Left cardiac atrium (tissue), 4 donors: ENCODE data around the gene TBCD. TPM values are rescaled to one million over a fixed set of nuclear protein-coding genes. Genes with fewer than 3 reads are reported as not detected.
A peak's percentile ranks its signal among the peaks of the same experiment; 100 is the strongest.

Experiments used
- ATAC-seq, 2 donors: fragments of 200-7000 bp; cut with Tn5 transposase; one replicate each; pipeline ENCODE4 v1.9.1; 2020; ENCODE audit warnings: mild to moderate bottlenecking in 2 of 2, moderate library complexity in 2 of 2
- DNase-seq: peaks from one replicate; pipeline ENCODE4 v3.0.0-alpha.2; 2020
- intact Hi-C, 2 donors: fragments of 100-400 bp; cut with DNase I; formaldehyde crosslinking; loops; one replicate each; pipeline versions ENCODE4 v1.14.1 to v1.15.1; 2022 to 2023
- total RNA-seq, 2 donors: library from RNA; stranded (reverse); fragmentation: NEBNext Ultra II Directional; extraction: Animal tissue kit (Norgen Biotek cat#: 25700); gene quantifications; one replicate each; pipeline ENCODE4 v1.2.1, GENCODE V29; 2021
- donor health status: DM: no; HTN: yes; CAD: no.
- donor health status: DM: no; HTN: yes; CAD: no; lungs with severe emphysema.
- donor health status: DM: yes; HTN: yes; CAD: no.
- donor health status: Dilated cardiomyopathy.

Gene TBCD
- total RNA-seq, 2 donors from 2014 or later: 37.0 to 59.8 TPM

DNA sequence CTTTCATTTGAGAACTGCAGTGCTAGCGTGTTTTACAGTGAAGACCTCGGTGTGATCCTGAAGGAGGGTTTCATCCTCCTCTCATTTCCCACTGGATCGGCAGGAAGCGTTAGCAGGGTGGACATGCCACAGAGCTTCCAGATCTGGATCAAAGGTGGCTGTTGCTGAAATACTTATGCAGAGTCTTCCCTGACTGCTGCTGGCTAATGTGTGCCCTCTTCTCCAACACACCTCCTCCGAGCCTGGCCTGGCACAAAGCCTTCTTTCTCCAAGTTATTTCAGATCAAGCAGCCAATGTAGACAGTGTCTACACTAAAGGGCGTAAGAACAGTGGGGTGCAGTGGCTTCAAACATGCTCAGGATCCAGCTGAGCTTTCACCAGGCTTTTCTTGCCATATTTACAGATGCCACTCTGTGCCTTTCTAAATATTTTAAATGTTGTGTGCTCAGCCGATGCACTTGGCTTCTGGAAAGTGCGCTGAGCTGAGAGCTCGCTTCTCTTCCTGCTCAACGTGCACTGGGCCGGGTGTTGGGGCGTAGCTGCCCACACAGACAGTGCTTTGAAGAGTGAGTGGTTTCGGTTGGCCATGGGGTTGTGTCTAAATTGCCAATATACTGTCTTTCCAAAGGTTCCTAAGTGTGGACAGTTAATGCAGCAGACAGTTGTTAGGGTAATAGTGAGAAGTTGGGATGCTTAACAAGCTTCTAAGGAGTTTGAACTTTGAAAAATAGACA is 85.9 kb downstream of the TBCD start:
- intact Hi-C loops: no loop called here
- DNase-seq: no peak
- peak in 1 of 2 donors; percentile 45 for ATAC-seq

DNA sequence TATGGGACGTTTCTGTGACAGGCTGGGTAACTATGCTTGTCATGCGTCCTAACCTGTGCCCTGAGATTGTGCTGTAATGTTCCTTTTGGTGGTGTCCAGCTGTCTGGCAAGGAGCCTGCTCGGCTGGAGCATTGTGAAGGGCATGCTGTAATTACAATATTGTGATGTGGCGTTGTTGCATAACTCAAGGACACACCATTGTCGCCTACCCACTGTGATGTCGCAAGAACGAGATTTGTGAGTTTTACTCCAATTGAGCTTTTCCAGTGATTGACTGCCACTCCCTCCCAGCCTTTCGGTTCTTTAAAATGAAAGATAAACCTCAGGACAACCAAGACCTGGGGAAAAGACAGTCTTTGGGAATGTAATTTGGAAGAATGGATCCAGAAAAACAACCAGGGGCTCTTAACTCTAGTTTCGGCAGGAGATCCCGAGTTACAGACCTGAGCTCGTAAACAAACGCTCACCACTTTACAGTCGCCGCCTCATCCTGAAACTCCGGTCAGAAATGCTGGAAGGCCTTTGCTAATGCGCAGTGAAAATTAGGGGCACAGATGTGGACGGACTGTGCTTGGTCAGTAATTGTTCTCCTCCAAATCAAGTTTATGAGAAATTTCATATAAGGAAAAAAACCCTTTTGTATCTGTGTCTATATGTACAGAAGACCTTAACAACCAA is 86.7 kb downstream of the TBCD start:
- ATAC-seq (peak; percentile 52 to 67), DNase-seq (peak; percentile 55)
- intact Hi-C loops: no loop called here

DNA sequence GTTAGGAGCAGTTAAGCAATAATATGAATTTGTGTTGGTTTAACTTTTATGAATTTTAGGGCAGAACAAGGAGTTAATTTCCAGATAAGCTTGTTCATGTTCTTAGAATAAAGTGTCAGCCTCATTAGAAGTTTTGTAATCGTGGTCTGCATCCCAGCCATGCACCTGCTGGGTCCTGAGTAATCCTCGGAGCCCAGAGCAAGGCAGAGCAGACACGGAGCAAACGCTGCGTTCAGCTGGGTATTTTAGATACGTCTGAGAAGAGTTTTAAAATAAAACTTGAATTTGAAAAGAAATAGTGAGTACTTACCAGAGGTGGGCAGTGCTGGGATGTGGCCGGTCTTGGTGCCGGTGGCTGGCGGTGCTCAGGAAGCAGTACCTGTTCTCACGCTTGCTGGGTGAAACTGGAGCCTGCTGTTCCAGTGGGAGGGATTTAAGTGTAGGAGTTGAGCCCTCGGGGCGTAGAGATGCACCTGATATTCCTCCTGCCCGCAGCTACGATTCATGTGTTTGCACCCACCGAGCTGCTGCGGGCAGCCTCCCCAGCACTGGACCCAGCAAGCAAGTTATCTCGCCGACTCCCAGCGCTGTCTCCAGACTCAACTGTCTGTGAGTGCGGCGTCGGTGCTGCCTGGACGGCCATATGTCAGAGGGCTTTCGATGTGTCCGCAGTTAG is 87.9 kb downstream of the TBCD start, which contains the start of gene ZNF750:
Gene ZNF750 (minus strand): TSS at position 406 of the 676 bp plus-strand sequence. CDS start 7,568 bp downstream, outside the sequence.
- DNase-seq: no peak
- ATAC-seq: no peak
- intact Hi-C loops: no loop called here

DNA sequence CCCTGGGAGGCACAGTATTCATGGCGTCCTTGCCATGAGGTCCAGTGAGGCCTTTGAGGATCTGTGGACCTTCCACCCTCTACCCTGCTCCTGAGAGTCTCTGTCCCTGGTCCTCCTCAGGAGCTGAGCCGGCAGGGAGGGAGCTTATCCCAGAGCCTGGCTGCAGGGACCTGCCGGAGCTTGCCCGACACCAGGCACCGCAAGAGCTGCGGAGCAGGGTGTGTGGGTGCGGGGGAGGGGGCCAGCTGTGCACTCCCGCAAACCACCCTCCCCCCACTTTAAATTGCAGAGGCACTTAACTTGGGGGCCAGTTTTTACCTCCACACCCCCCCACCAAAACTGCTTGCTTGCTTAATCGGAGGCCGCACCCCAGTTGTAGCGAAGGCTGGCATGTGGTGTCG is 88.6 kb downstream of the TBCD start:
- intact Hi-C loops: no loop called here
- DNase-seq (no peak), ATAC-seq (no peak)

DNA sequence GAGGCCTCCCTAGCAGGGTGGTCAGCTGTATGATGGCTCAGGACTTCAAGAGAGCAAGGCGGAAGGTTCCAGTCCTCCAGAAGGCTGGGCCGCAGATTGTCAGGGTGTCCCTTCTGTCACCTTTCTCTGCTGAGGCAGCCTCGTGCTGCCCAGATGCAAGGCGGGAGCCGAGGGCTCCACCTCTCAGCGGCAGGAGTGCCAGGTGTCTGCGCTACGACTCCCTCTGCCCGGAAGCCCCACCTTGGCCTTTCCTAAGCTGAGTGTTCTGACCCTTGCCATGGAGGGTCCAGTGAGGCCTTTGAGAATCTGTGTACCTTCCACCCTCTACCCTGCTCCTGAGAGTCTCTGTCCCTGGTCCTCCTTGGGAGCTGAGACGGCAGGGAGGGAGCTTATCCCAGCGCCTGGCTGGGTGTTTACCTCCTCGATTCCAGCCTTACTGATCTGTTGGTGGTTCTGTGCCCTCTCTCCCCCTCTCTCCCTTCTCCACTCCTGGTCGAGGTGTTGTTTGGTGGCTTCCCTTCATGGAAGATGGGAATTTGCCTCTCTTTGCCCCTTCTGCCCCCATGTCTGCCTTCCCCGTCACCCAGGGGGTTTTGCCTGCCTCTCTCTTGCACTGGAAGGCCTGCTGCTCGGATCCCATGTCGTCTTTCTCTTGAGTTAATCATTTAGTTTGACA is 90.2 kb downstream of the TBCD start:
- DNase-seq: no peak
- intact Hi-C loops: no loop called here
- ATAC-seq: no peak

DNA sequence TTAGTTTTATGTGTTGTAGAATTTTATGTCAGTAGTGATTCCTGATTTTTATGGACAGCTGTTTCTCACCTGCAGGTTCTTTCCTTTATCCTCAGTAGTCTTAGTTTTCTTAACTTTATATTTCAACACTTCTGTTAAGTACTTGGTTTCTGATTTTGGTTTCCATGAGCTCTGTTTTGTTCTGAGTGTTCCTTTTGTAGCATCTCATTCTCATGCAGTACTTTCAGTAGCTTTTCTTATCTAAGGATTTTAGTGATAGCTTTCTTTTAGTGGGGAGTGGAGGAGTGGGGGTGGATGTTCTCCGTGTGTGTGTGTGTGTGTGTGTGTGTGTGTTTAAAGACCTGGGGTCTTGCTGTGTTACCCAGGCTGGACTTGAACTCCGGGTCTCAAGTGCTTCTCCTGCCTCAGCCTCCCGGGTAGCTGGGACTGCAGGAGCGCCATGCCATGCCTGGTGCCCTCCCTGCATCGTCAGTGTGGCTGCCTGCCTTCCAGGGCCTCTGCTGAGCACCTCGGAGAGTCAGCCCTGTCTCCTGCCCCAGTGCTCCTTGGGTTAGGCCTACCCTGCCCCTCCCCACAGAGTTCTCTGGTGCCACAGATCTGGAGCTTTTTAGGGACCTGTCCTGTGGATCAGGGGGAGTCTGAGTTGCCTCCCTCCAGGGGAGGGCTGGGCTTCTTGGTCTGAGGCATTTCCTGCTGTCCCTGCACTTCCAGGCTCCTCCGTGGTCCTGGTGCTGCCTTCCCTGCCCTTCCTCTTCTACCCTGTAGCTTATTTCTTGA is 92.2 kb downstream of the TBCD start:
- ATAC-seq (no peak), DNase-seq (no peak)
- intact Hi-C loops: no loop called here

DNA sequence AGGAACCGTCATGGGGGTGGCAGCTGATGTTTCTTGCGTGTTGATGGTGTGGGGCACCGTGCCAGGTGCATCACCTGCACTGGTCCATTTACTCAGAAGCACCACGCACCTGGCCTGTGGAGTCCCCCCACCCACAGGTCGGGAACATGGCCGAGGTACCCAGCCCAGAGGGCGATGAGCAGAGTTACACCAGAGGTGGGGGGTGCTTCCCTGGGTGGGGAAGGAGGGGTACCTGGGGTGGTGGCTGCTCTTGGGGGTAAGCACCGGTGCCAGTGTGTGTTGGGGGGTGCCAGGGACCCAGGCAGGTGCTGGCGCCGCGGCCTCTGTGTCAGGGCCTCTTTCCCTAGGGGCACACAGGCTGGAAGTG is 92.9 kb downstream of the TBCD start:
- no peak for ATAC-seq
- intact Hi-C loops: no loop called here
- no peak for DNase-seq

DNA sequence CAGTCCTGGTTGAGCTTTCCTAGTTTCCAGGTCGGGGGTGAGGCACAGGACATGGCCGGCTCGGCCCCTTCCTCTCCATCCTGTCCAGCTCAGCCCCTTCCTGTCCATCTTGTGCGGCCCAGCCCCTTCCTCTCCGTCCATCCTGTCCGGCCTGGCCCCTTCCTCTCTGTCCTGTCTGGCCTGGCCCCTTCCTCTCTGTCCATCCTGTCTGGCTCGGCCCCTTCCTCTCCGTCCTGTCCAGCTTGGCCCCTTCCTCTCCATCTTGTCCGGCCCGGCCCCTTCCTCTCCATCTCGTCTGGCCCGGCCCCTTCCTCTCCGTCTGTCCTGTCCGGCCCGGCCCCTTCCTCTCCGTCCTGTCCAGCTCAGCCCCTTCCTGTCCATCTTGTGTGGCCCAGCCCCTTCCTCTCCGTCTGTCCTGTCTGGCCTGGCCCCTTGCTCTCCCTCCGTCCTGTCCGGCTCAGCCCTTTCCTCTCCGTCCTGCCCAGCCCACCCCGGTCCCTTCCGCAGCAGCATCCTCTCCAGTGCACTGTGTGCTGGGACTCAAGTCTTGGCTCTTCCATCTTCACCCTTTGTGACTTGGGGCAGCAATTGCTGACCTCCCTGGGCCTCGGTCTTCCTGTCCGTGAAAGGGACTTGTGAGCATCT is 93.4 kb downstream of the TBCD start:
- DNase-seq (peak; percentile 86), ATAC-seq (peak; percentile 70 to 88)
- intact Hi-C loops: no loop called here

DNA sequence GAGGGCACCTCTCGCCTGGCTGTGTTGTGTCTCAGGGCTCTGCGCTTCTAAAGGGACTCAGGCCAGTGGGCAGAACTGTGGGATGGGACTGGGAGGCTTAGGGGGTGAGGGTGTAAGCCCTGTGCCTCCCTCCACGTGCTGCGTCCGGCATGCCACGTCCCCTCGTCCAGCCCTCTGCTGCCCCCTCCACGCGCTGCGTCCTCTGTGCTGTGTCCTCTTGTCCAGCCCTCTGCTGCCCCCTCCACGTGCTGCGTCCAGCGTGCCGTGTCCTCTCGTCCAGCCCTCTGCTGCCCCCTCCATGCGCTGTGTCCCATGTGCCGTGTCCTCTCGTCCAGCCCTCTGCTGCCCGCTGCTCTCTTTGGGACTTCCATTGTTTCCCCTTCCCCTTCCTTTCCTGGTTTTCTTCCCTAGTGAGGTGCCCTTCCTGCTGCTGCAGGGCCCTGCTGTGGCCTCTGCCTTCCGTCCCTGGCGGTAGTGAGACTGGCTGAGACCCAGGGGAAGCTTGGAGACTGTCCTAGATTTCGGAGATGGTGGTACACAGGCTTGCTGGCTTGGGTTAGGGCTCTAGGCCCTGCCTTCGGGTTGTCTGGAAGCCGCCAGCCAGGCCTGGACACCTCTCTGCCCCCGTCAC is 94.3 kb downstream of the TBCD start:
- no peak for DNase-seq
- peak; percentile 30 to 68 for ATAC-seq
- intact Hi-C loops: no loop called here

DNA sequence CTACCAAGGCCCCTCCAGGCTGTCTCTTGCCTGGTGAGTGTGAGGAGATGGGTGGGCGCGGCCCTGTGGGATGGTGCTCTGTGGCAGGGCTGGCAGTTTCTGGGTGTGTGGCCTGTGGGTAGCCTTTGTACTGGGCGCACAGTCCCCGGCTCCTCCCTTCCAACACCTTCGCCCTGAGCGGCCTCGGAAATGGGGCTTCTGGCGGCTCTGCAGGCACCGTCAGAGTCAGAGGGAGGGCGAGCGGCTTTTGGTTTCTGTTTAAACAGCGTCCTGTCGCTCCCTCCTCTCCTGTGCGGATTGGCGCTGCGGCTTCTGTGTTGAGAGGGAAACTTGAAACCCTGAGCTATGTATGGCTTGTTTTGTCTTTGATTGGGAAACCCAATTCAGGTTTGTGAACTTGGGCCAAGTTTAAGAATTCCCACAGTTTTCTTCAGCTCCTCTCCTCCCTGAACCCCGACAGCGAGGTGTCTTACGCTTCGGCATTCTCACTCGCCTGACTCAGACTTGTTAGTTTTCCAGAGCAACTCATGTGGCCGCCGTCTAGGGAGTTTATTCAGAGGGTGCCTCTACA is 96.2 kb downstream of the TBCD start:
- intact Hi-C loops: no loop called here
- ATAC-seq (peak in 1 of 2 donors; percentile 13), DNase-seq (no peak)

DNA sequence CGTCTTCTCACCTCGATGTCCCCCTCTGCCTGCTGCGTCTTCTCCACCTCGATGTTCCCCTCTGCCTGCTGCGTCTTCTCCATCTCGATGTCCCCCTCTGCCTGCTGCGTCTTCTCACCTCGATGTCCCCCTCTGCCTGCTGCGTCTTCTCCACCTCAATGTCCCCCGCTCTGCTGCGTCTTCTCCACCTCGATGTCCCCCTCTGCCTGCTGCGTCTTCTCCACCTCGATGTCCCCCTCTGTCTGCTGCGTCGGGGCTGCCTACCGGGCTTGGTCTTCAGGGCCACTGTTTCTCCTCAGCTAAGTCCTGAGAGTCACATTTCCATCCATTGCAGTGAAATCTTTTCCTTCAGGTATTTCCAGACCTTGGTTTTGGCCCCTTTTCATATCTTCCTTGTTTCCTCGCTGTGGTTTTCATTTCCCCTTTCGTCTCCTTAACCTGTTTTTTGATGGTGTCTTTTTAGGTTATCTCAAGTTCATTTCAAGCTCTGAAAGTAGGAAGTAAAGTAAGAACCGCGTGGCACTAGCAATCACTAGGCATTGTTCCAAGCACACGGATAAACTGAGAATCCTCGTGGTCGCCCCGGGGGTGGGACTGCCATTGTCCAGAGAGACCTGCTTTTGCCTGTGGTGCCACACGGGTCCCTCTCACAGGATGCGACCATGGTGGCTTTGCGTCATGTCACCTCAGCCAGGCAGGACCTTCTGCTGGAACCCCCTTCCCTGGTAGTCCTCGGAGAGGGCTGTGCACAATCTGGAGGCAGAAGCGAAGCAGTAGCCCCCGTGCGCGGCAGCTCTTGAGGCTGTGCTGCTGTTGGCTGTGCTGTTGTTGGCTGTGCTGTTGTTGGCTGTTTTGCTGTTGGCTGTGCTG is 97.4 kb downstream of the TBCD start:
- DNase-seq (no peak), ATAC-seq (no peak)
- intact Hi-C loops: no loop called here

DNA sequence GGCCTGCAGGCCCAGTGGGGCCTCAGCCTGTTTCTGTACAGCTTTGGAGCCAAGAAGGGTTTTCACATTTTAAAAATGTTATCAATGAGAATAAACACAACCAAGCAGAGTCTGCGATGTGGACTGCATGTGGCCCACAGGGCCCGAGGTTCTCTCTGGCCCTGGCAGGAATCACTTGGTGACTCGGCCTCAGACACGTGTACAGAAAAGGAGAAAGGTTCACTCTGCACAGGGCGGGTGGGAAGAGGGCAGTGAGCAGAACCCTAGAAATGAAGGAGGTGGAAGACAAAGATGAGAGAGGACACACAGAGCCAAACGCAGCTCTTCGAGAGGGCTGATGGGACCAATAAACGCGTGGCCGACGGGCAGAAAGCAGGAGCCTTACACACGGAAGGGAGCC is 99.5 kb downstream of the TBCD start:
- DNase-seq (no peak), ATAC-seq (no peak)
- intact Hi-C loops: no loop called here

DNA sequence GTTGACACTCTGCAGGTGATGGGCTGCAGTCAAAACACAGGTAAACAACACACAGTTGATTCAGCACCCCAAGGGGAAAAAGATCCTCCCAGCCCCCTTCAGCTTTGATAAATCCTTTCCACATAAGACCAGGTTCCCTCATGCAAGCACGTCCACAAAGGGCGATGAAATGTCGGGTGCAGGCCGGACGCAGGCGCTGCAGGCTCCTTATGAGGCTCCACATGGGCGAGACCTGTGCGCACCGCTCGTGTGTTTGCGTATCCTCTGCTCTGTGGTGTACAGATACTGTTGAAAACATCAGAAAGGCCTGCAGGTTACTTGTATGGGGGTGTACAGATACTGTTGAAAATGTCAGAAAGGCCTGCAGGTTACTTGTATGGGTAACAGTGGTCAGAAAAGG is 102.4 kb downstream of the TBCD start:
- DNase-seq (no peak), ATAC-seq (no peak)
- intact Hi-C loops: no loop called here

DNA sequence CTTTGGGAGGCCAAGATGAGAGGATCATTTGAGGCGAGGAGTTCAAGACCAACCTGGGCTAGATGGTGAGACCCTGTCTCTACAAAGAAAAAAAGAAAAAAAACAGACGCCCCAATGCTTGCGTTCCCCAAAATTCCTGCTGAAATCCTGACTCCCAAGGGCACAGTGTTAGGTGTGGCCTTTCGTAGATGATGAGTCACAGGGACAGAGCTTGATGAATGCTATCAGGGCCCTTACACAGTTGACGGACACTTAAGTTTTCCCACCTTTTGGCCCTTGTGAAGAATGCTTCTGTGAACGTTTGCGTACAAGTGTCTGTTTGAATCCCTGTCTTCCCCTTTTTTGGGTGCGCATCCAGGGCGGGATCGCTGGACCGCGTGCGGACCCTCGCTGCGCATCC is 104.5 kb downstream of the TBCD start:
- ATAC-seq (no peak), DNase-seq (no peak)
- intact Hi-C loops: no loop called here

DNA sequence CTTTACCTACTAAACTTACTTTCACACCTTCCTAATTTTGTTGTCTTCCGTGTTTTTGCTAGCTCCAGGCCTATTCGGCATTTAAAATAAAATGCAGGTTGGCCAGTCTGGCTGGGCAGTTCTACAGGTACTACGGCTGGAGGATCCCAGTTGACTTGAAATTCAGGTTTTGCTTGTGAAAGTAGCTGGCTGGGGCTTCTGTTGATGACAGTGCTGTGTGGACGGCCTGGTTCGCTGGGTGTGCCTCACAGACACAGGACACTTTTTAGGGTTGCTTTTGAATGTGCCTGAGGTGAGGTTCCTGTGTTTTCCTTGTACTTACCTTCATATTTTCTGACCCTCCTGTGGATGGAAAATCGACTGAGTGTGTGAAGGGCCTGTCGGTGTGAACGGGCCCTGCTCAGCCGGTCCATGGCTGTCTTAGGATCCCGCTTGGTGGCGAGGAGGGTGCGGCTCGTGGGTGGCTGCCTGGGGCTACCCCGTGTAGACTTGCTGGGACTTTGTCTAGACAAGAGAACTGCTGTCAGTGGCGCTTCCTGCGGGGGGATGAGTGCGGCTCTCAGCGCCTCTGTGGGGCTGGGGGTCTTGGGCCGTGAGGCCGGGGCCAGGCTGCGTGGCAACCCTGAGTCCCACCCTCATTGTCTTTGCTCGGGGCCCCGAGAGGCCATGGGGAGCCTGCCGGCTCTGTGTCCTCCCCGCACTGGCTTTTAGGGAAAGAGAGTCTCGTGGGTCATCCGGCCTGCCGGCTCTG is 106.7 kb downstream of the TBCD start:
- intact Hi-C loops: no loop called here
- no peak for ATAC-seq
- no peak for DNase-seq
